Epidermal melanocyte (primary cell): ENCODE data around the gene TSPO.
"Not testable (repeated sequence)": the region's sequence is repeated elsewhere in the genome, so short reads cannot be mapped to it uniquely, and the experiment has no call there.

Experiments
- DNase-seq: peaks from one replicate; pipeline ENCODE4 v3.0.0; 2011; ENCODE audit warnings: low spot score; ENCODE audit not compliant: insufficient read length

TSPO gene

DNA sequence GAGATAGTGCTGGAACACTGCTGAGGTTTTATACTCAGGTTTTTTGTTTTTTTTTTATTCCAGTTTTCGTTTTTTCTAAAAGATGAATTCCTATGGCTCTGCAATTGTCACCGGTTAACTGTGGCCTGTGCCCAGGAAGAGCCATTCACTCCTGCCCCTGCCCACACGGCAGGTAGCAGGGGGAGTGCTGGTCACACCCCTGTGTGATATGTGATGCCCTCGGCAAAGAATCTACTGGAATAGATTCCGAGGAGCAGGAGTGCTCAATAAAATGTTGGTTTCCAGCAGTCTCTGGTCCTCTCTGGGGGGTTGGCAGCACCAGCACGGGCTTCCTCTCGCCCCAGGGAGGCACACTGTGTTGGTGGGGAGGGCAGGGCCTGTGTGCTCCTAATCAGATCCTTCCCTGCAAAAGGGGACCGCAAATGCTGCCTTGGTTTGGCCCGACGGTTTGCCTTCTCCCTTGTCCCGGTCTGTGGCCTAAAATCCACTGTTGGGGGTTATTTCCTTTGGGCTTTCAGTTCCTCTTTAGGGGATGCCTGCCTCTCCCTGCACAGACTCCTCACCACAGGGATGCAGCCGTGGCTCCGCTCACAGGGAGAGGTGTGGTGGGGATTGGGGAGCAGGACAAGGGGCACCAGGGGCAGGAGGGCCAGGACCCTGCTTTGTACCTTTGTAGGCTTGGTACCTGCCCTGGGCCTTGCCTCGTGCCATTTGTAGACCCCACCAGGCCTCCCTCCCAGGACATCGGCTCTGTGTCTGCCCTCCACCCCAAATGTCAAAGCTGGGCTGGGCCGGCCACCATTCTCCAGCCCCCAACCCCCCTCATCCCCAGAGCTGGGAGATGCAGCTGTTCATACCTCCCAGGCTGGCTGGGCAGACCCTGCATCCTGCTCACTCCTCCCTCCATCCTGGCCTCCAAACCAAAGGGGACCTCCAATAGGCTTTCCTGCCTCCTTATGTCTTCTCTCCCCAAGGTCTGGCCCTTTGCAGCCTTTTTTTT, 21.6 kb upstream of the TSPO start:
- DNase-seq = no peak

DNA sequence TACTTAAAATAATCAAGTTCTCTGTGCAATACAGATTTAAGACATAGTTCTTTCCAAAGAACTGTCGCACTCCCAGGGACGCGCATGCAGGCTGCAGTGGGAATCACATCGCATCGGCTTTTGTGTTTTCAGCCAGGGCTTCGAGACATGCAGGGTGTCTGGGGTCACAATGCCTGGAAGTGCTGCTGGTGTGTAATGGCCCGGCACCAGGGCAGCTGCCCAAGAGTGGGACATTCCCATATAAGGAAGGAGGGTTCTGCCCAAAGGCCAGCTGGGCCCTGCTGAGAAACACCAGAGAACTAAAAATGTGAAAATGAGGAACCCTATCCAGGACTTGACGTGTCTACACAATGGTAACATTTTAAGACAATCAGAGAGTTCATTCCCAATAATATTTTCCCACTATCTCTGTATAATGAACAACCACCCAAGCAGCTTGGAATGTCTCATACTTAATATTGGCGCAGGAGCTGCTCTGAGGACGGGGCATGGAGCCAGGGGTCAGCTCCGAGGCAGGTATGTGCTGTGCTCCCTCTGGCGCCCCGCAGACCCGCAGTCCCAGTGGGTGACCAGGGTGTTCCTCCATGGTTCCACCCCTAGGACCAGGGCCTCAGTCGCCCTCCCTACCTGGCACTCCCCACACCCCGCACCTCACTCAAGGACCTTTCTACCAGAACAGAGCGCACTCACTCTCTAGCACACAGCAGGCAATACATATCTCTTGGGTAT, 19.4 kb upstream of the TSPO start:
- DNase-seq = no peak

DNA sequence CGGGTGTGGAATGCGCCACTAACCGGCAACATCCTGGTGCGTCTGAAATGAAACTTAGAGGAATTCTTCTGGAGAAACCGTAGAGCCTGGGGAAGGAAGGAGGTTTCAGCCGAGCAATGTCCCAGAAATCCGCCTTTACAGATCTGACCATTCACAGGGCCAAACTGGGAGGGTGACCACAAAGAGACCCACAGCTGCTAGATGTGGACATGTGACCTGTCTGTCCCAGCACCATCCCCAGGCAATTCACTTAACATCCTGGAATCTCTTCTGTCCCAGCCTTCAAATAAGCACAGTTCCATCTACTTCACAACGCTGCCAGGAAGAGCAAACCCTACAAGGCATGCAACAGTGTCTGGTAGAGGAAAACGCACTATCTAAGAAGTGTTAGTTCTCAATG, 18.0 kb upstream of the TSPO start:
- peak; percentile 73 for DNase-seq

DNA sequence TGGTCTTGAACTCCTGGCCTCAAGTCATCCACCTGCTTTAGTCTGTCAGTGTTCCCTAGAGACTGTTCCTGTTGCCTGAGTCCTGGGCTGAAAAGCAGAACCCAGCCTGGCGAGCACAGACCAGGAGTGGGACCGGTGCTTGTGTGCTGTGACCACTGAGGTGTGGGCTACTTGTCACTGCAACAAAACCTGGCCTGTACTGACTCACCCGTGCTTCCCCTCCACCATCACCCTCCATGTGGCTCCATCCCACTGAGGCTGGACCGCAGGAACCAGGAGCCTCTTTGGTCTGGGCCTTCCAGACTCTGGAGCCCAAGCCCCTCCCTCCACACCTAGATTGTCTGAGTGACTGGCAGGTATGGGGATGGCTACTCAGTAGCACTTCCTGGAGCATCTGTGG, 16.8 kb upstream of the TSPO start:
- no peak for DNase-seq

DNA sequence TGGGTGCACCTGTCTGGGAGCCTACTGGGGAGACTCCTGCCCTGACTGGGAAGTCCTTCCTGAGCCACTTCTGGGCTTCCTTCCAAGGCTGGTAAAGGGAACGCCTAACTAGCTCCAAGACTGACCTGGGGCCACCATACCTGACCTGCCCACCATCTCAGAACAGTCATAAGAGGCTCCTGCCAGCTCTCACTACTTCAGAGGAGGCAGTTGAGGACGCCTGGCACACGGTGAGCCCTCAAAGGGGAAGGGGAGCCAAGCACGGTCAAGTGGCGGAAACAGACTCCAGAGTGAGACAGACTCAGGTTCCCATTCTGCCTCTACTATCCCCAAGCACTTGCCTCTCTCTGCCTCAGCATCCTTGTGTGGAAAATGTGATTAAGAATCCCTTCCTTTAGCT, 15.8 kb upstream of the TSPO start:
- DNase-seq = no peak

DNA sequence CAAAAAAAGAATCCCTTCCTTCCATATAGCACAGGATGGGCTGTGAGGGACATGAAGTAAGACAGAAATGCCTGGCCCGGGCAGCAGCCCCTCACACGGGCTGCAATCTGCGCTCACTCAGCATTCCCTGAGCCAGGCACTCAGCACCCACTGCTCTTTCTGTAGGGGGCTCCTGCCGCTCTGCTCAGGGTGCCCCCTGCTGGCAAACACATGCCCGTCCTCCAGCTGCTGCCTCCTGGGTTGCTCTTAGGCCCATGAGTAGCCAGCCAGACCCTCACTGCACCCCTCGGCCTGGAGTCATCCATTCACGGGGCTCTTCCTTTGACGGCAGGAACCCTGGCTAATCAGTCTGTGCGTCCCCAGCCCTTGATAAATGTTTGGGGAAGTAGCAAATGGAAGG, 15.1 kb upstream of the TSPO start:
- peak; percentile 62 for DNase-seq

DNA sequence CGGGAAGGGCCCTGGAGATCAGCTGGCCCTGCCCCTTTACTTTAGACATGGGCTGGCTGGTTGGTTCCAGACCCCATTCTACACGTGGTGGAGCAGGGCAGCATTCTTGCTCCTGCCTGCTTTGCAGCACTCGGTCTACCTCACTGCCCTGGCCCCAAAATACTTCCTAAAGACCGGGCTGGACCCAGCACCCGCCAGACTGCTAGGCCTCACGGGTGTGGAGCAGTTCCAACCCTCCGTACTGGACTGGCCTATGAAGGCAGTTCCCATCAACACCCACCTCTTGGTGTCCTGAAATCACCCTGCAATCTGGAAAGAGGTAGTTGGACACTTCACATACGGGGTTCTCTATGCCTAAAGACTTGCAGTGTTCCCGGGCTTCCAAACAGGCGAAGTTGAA, 14.6 kb upstream of the TSPO start:
- DNase-seq = no peak

DNA sequence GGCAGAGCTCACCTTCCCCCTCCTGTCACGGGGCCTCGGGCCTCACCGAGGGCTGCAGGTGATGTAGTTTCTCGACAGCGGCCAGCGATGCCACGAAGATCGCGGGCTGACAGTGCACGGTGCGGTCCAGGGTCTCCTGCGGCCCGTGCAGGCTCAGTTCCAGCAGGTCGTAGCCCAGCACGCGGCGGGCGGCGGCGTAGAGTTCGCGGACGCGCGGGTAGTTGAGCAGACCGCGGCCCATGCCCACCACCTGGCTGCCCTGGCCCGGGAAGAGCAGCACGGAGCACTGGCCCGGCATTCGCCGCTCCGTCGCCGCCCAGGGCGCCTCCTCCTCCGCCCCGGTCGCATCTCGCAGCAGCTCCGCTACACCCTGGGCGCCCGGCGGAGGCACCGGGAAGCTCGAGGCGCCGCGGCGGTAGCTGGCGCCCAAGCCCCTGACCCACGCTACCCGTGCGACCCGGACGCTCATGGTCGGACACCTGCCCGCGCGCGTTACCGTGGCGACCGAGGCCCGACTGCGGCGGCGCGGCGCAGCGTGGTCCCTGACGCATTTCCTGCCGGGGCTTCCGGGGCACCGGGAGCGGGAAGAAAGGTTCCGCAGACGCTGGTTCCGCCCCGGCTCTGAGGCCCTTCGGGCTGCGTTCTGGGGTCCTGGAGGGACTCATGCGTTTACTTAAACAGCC, 8.3 kb upstream of the TSPO start, which contains the start of gene MCAT:
Gene MCAT (minus strand): TSS at position 519 of the 683 bp plus-strand sequence. CDS start 50 bp downstream, at position 469.
- peak; percentile 84 for DNase-seq

DNA sequence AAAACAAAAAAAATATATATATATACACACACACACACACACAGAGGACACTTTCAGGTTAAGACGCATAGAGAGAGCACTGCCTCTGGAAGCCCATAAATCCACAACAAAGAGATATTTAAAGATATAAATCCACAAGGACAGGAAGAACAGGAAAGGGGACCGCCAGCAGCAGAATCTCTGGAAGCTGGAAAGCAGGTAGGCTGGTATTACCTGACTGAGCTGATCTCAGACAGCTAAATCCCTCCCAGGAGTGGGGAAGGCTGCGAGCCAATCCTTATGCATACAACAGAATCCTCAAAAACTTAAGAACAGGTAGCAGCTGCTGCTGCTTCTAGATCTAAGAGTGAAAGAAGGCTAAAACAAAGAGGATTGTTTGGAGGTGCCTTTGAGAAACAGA, 6.4 kb upstream of the TSPO start:
- no peak for DNase-seq

DNA sequence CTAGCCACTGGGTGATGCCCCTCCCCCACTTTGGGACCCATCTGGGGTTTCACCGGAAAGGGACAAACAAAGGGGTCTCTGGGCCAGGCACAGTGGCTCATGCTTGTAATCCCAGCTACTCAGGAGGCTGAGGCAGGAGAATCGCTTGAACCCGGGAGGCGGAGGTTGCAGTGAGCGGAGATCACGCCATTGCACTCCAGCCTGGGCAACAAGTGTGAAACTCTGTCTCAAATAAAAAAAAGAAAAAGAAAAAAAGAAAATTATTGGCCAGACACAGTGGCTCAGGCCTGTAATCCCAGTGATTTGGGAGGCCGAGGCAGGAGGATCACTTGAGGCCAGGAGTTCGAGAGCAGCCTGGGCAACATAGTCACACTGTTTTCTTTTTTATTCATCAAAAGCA, 6.0 kb upstream of the TSPO start:
- DNase-seq = not testable (repeated sequence)

DNA sequence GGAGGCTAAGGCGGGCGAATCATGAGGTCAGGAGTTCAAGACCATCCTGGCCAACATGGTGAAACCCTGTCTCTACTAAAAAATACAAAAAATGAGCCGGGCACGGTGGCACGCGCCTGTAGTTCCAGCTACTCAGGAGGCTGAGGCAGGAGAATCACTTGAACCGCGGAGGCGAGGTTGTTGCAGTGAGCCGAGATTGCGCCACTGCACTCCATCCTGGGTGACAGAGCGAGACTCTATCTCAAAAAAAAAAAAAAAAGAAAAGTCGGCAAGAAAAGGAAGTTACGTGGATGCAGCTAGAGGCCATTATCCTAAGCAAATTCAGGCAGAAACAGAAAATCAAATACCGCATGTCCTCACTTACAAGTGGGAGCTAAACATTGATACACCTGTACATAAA, 5.0 kb upstream of the TSPO start:
- not testable (repeated sequence) for DNase-seq

DNA sequence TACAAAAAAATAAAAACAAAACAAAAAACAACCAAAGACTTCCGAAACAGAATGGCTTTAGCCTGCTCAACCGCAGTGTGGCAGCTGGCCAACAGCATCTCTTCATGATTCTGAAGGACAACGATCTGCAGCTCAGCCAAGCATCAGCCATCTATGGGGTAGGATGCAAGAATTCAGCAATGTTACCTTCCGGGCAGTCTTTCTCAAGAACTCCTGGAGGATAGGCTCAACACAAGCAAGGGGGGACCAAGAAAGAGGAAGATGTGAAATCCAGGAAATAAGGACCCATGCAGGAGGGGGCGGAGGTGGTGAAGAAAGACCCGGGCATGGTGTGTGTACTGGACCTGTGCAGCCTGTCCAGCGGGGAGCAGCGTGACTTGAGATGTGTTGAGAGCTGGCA, 3.5 kb upstream of the TSPO start:
- no peak for DNase-seq

DNA sequence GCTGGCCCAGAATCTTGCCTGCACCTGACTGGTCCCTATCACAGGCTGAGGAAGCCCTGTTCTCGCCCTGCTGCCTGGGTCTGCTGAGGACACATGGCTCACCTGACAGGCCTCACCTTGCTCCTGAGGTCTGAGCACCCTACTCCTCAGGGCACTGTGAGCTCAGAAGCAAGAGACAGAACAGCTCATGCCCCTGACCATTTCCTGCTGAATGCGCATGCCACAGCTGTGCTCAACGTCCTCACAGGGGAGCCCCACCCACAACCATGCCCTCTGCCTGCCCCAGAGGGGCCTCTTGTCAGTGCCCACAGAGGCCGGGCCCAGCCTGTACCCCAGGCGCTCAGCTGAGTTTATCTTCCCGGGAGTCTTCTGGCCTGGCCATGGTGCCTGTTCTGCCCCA, 2.8 kb upstream of the TSPO start:
- DNase-seq = no peak

DNA sequence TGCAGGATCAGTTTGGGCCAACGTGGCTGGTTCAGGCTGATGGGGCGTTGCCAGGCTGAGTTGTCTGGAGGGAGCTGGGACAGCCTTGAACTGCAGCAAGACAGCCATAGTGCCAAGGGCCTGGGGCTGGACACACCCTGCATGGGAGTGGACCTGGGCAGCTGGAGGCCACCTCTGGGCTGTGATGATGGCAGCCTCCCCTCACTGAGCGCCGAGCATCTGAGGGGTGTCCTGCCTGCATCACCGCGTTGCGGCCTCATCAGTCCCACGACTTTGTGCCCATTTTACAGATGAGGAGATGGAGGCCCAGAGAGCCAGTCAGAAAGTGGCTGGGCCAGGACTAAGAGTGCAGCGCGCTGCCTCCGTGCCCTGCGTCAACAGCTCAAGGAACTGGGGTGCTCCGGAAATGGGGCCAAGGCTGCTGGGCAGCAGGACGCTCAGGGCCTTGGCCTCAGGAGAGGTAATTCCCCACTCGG, 590 bp upstream of the TSPO start:
- no peak for DNase-seq

DNA sequence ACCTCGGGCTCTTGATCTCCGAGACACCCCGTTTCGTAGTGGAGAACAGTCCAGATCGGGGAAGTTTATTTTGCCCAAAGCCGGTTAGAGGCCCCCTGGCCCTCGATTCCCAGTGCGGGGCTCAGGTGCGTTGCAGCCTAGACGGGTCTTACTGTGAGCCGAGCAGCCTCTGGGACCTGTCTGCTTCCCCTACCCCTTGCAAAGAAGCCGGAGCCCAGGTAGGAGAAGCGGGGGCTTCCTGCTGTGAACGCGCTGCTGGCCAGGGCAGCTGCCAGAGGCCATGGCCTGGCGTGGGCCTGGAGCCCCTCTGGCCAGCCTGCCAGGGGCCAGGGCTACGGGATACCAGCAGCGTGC, 621 bp downstream of the TSPO start:
- no peak for DNase-seq

DNA sequence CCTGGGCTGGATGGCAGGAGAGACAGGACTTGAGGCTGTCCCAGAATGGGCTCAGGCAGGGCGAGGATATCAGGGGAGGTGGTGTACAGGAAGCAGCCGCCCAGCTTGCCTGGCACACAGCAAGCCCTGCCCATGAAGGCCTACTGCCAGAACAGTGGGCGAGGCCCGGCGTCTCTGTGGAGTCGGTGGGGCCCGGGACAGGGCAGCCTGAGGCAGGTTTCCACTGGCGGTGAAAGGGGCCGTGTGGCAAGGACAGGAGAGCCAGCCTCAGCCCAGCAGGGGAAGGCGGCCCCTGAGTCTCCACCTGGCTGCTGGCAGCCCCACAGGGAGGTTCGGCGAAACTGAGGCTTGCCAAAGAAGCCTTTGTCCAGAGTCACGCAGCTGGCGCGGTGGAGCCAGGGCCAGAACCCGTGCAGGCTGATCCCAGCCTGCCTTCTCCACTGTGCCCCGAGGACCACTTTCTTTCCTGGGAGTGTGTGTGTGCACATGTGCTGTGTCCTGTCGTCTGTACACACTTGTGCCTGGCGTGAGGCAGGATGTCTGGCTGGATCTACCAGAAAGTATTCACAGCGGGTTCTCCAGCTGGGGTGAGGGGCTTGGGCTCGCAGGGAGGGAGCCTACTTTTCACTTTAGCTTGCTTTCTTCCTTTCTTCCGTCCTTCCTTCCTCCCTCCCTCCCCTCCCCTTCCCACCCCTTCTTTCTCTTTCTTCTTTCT, 1.2 kb downstream of the TSPO start:
- peak; percentile 62 for DNase-seq

DNA sequence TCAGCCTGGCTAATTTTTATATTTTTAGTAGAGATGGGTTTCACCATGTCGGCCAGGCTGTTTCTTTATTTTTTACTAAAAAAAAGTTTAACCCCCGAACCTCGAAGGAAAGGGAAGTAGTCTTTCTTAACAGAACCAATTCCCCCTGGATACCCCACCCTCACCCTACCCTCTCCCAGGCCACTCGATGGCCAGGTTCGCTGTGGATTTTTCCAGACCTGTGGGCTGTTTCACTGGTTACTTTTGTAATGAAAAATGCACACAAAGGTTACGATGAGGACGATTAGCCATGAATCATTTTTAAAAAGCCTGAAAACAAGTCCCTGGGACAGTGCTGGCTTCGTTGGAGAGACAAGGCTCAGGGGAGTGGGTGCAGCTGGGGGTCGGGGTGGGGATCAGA, 2.5 kb downstream of the TSPO start:
- DNase-seq = no peak

DNA sequence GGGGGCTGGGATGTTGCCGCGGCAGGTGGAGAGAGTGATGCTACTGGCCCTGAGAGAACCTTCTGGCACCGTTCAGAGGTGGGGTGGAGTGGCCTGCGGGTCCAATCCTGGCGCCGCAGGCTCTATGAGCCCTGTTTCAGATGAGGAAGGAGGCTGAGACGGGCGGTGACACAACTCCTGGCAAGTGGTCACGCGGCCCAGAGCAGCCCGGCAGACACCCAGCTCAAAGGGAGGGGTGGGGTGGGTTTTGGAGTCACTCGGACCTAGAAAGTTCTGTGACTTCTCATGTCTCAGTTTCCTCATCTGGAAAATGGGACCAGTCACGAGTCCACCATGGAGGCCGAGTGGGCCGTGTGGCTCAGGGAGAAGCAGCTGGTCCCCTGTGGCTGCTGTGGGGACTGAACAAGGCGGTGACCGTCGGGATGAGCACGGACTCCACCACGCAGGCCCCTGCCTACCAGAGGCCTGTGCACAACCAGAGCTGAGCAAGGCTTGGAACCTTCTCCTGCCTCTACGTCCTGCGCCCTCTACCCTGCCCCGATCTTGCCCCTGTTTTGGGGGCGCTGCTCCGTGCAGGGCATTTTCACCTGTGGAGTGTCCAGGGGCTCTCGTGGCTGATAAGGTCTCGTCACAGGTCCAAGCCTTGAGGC, 3.7 kb downstream of the TSPO start:
- DNase-seq = no peak

DNA sequence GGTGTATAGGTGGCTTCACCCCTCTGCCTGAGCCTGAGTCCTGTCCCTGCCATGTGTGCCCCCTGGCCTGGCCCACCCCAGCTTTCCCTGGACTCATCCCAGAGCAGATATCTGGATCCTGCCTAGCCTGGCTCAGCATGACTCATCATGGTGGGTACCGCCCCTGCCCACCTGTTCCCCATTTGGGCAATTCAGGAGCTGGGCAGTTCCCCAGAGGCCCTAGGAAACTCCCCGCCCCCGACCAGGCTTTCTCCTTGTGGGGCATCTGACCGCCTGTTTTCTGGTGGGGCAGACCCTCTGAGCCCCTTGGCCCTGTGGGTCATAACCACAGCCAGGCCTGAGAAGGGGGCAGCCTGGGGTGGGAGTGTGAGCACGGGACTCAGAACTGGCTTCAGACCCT, 4.4 kb downstream of the TSPO start:
- DNase-seq = no peak

DNA sequence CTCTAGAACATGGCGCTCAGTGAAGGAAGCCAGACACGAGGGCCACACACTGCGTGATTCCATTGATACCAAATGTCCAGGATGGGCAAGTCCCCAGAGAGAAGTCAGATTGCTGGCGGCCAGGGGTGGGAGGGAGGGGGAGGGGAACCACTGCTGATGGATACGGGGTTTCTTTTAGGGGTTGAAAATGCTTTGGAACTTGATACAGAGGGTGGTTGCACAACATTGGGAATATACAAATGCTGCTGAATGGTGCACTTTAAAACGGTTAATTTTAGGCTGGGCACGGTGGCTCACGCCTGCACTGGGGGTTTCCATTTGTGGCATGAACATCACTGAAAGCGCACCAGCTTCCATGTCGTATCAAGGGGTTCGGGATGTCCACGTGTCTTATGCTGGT, 5.1 kb downstream of the TSPO start:
- no peak for DNase-seq
